SU-DHL-6 (cell line): ENCODE data around the gene ZBTB7A.
"Not testable (repeated sequence)": the region's sequence is repeated elsewhere in the genome, so short reads cannot be mapped to it uniquely, and the experiment has no call there.

Source experiments
- H2AFZ ChIP-seq: fragments of 200-600 bp; sonication (generic); 2 replicates; pipeline ENCODE4 v1.6.1; 2014; ENCODE audit warnings: low read depth, mild to moderate bottlenecking, moderate library complexity, mixed read lengths, antibody characterized with exemption, low read length; ENCODE audit not compliant: severe bottlenecking
- H3F3A ChIP-seq: fragments of 200-600 bp; shearing (Covaris generic); 2 replicates; pipeline ENCODE4 v1.6.0; 2016; ENCODE audit warnings: antibody characterized with exemption, mild to moderate bottlenecking; ENCODE audit not compliant: insufficient read depth
- H3K27ac ChIP-seq: fragments of 200-600 bp; sonication (generic); 2 replicates; pipeline ENCODE4 v1.5.1; 2016; ENCODE audit warnings: low read depth, mild to moderate bottlenecking, low read length, moderate library complexity, mixed read lengths
- H3K27me3 ChIP-seq: fragments of 200-600 bp; sonication (generic), shearing (Covaris generic); 2 replicates; pipeline ENCODE4 v1.6.0; 2014; ENCODE audit warnings: mild to moderate bottlenecking, low read length
- H3K36me3 ChIP-seq: fragments of 200-600 bp; sonication (generic); 2 replicates; pipeline ENCODE4 v1.6.1; 2014; ENCODE audit warnings: mild to moderate bottlenecking, low read length, mixed read lengths
- H3K4me2 ChIP-seq: fragments of 300-600, 200-600 bp; shearing (Covaris generic), sonication (generic); 2 replicates; pipeline ENCODE4 v1.6.0; 2014; ENCODE audit warnings: low read length, low read depth, mild to moderate bottlenecking; ENCODE audit not compliant: poor library complexity, severe bottlenecking
- H3K4me3 ChIP-seq: fragments of 200-600 bp; sonication (generic); 2 replicates; pipeline ENCODE4 v1.5.1; 2014; ENCODE audit warnings: antibody characterized with exemption, low read length, mild to moderate bottlenecking, mixed read lengths; ENCODE audit not compliant: insufficient read depth, poor library complexity, severe bottlenecking
- H3K79me2 ChIP-seq: fragments of 200-600 bp; sonication (generic); 2 replicates; pipeline ENCODE4 v1.6.1; 2014; ENCODE audit warnings: mild to moderate bottlenecking, low read length, moderate library complexity; ENCODE audit not compliant: insufficient read depth
- H3K9ac ChIP-seq: fragments of 200-600 bp; sonication (generic); 2 replicates; pipeline ENCODE4 v1.7.0; 2014; ENCODE audit warnings: mild to moderate bottlenecking, low read length
- H3K9me2 ChIP-seq: fragments of 200-600 bp; sonication (generic); replicated peaks from 2 replicates; pipeline ENCODE4 v1.6.1; 2014; ENCODE audit warnings: low read length; ENCODE audit not compliant: insufficient read depth
- H3K9me3 ChIP-seq: fragments of 200-600 bp; sonication (generic); 2 replicates; pipeline ENCODE4 v1.6.1; 2014; ENCODE audit warnings: low read length, mixed read lengths; ENCODE audit not compliant: insufficient read depth
- H4K20me1 ChIP-seq: fragments of 200-600 bp; sonication (generic); 2 replicates; pipeline ENCODE4 v1.6.1; 2014; ENCODE audit warnings: low read depth, mild to moderate bottlenecking, antibody characterized with exemption, low read length, moderate library complexity, mixed read lengths
- EZH2phosphoT487 ChIP-seq: fragments of 200-600 bp; sonication (generic), shearing (Covaris generic); conservative IDR thresholded peaks from 2 replicates; pipeline ENCODE4 v1.6.1; 2018; ENCODE audit warnings: mild to moderate bottlenecking, antibody characterized with exemption, low read length, moderate library complexity, mixed read lengths
- TF ChIP-seq, protein P1 (sequence below): fragments of 200-600 bp; sonication (generic); IDR thresholded peaks from one replicate; pipeline ENCODE4 v1.5.1; 2017; ENCODE audit warnings: antibody characterized with exemption, mild to moderate bottlenecking, low read length, moderate library complexity; ENCODE audit not compliant: insufficient read depth, poor library complexity, severe bottlenecking

Gene ZBTB7A

GRCh38 chr19:4007021-4007835, 59.5 kb downstream of the ZBTB7A start, which contains the start of gene PIAS4:
Gene PIAS4 (plus strand): TSS chr19:4007736. CDS start chr19:4007761, 25 bp downstream.
- Histone ChIP-seq H3K36me3 (no peaks in the 10 kb centered on the region), H3K27me3 (no peaks in the 10 kb centered on the region), H3K4me3 (peak within 1 kb of the TSS; percentile 86), H3F3A (no peaks in the 10 kb centered on the region), H2AFZ (peak within 1 kb of the TSS; percentile 94), H3K27ac (peak within 1 kb of the TSS; percentile 79), H3K9ac (peak within 1 kb of the TSS; percentile 92), H3K9me2 (no peaks in the 10 kb centered on the region), H3K9me3 (no peaks in the 10 kb centered on the region), H3K4me2 (peak within 1 kb of the TSS; percentile 93), H3K79me2 (peaks cover 41% of the 10 kb centered on the region), H4K20me1 (no peaks in the 10 kb centered on the region)
- no peak for TF ChIP-seq EZH2phosphoT487
- TF ChIP-seq, protein P1, sequence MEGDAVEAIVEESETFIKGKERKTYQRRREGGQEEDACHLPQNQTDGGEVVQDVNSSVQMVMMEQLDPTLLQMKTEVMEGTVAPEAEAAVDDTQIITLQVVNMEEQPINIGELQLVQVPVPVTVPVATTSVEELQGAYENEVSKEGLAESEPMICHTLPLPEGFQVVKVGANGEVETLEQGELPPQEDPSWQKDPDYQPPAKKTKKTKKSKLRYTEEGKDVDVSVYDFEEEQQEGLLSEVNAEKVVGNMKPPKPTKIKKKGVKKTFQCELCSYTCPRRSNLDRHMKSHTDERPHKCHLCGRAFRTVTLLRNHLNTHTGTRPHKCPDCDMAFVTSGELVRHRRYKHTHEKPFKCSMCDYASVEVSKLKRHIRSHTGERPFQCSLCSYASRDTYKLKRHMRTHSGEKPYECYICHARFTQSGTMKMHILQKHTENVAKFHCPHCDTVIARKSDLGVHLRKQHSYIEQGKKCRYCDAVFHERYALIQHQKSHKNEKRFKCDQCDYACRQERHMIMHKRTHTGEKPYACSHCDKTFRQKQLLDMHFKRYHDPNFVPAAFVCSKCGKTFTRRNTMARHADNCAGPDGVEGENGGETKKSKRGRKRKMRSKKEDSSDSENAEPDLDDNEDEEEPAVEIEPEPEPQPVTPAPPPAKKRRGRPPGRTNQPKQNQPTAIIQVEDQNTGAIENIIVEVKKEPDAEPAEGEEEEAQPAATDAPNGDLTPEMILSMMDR = no peak

GRCh38 chr19:4005436-4005835, 61.3 kb downstream of the ZBTB7A start:
- H3K9me2 ChIP-seq, H3K27me3 ChIP-seq, H3K27ac ChIP-seq, H3K4me2 ChIP-seq, H4K20me1 ChIP-seq, H3K9ac ChIP-seq, H3K9me3 ChIP-seq, H2AFZ ChIP-seq, H3K4me3 ChIP-seq, H3F3A ChIP-seq, H3K36me3 ChIP-seq: not testable (repeated sequence)
- peaks cover 31% of the 10 kb centered on the region for H3K79me2 ChIP-seq

GRCh38 chr19:4000798-4001197, 65.9 kb downstream of the ZBTB7A start:
- not testable (repeated sequence) for H3K27me3 ChIP-seq, H3K79me2 ChIP-seq, H3K36me3 ChIP-seq, H3F3A ChIP-seq, H3K9ac ChIP-seq, H3K4me3 ChIP-seq, H3K9me2 ChIP-seq, H4K20me1 ChIP-seq, H2AFZ ChIP-seq, H3K27ac ChIP-seq, H3K4me2 ChIP-seq, H3K9me3 ChIP-seq

DNA sequence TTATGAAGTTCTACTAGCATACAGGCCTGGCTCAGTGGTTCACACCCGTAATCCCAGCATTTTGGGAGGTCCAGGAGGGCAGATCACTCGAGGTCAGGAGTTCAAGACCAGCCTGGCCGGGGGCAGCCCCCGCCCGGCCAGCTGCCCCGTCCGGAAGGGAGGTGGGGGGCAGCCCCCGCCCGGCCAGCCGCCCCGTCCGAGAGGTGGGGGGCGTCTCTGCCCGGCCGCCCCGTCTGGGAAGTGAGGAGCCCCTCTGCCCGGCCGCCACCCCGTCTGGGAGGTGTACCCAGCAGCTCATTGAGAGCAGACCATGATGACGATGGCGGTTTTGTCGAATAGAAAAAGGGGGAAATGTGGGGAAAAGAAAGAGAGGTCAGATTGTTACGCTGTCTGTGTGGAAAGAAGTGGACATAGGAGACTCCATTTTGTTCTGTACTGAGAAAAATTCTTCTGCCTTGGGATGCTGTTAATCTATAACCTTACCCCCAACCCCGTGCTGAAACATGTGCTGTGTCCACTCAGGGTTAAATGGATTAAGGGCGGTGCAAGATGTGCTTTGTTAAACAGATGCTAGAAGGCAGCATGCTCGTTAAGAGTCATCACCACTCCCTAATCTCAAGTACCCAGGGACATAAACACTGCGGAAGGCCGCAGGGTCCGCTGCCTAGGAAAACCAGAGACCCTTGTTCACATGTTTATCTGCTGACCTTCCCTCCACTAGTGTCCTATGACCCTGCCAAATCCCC, 67.9 kb downstream of the ZBTB7A start:
- H3K9ac ChIP-seq, H3K9me2 ChIP-seq, H2AFZ ChIP-seq, H3K79me2 ChIP-seq, H3K27me3 ChIP-seq, H4K20me1 ChIP-seq, H3K36me3 ChIP-seq, H3K27ac ChIP-seq, H3K4me2 ChIP-seq, H3K9me3 ChIP-seq, H3K4me3 ChIP-seq, H3F3A ChIP-seq: not testable (repeated sequence)
